ENCODE data around the gene CTPS2. TPM values are rescaled to one million over a fixed set of nuclear protein-coding genes. Genes with fewer than 3 reads are reported as not detected.

The CTPS2 gene
- 14.5 and 18.0 TPM in 2 replicates for total RNA-seq (2014; rRNA removed; shearing (Covaris generic))

GRCh38 chrX:16712548-16713155, at the start of gene CTPS2:
Gene CTPS2 (minus strand): TSS chrX:16712669. CDS start chrX:16702902, 9,767 bp downstream.

GRCh38 chrX:16719334-16720084, 7.0 kb upstream of the CTPS2 start, which contains the start of gene SYAP1:
Gene SYAP1 (plus strand): TSS chrX:16719612. CDS start chrX:16719725, 113 bp downstream.

GRCh38 chrX:16649858-16650257, 62.6 kb downstream of the CTPS2 start, which contains the start of gene S100G:
Gene S100G (plus strand): TSS chrX:16650158. CDS start chrX:16651007, 849 bp downstream.

Small RNA genes lying within 50 kb of the gene (small RNA-seq; reads per million reads assigned to genes)
- not detected for gene MIR548AM

Other genes starting within 250 kb of the CTPS2 start
- gene S100G, start 62.5 kb downstream of the CTPS2 start, total RNA-seq (2014; rRNA removed; shearing (Covaris generic)): not detected in 2 replicates
- gene SYAP1, start 6.9 kb upstream of the CTPS2 start, total RNA-seq (2014; rRNA removed; shearing (Covaris generic)): 43.6 and 51.4 TPM in 2 replicates
- 27.7 and 28.1 TPM in 2 replicates for gene TXLNG, start 73.8 kb upstream of the CTPS2 start, total RNA-seq (2014; rRNA removed; shearing (Covaris generic))
- gene RBBP7, start 157.7 kb upstream of the CTPS2 start, total RNA-seq (2014; rRNA removed; shearing (Covaris generic)): 99.4 and 122 TPM in 2 replicates
- gene REPS2, start 234.0 kb upstream of the CTPS2 start, total RNA-seq (2014; rRNA removed; shearing (Covaris generic)): 0.53 and 0.56 TPM in 2 replicates

Measured in A375 (cell line).